ENCODE measurements around the gene C1QTNF1.
"Not testable (repeated sequence)": the region's sequence is repeated elsewhere in the genome, so short reads cannot be mapped to it uniquely, and the experiment has no call there.

The C1QTNF1 gene

DNA sequence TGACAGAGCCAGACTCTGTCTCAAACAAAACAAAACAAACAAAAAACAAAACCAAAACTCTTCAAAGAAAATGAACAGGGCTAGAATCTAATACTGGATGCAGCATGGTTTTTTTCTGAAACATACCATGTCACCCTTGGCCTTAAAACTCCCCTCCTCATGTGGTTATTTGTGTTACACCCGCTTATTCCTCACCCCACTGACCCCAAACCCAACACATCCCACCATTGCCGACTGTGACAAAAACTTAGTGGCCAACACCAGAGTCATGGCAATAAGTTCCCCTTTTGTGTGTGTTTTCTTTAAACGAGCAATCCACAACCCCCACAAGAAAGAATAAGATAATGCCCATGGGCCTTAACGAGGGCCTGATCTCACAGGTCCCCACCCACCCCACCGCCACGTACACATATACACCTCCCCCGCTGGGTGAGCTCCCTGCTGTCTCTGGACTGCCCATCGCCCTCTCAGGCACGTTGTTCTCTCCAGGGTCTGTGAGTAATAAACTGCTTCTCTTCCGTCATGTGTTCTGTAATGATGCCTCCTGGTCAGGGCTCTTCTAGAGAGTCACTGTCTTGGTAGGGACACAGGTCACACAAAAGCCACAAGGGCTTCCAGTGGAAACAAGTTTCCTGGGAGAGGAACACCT lies 33.9 kb downstream of the C1QTNF1 start:
- no peak for DNase-seq

DNA sequence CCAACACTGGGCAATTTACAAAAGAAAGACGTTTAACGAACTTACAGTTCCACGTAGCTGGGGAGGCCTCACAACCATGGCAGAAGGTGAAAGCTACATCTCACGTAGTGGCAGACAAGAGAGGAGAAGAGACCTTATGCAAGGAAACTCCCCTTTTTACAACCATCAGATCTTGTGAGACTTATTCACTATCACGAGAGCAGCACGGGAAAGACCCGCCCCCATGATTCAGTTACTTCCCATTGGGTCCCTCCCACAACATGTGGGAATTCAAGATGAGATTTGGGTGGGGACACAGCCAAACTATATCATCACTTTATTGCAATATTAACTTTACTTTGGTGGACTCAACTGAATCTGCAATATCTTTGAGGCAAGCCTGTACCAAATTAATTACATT lies 38.7 kb downstream of the C1QTNF1 start:
- DNase-seq = no peak

DNA sequence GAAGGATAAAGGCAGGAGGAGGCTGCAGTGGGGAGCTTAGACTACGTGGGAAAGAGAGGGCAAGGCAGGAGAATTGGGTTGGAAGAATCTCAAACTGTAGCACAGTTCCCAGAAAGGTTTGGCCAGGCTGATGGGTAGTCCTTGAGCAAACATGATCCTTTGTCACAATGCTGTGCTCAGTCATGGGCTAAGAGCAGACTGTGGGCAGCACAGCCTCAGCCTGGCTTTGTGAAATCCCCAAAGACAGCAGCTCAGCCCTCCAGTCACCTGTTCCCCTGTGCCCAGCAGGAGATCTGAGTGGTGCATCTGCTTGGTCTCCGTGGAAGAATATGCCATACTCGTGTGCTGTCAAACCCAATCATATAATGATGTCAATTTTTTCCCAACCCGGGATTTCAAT lies 40.1 kb downstream of the C1QTNF1 start:
- no peak for DNase-seq

DNA sequence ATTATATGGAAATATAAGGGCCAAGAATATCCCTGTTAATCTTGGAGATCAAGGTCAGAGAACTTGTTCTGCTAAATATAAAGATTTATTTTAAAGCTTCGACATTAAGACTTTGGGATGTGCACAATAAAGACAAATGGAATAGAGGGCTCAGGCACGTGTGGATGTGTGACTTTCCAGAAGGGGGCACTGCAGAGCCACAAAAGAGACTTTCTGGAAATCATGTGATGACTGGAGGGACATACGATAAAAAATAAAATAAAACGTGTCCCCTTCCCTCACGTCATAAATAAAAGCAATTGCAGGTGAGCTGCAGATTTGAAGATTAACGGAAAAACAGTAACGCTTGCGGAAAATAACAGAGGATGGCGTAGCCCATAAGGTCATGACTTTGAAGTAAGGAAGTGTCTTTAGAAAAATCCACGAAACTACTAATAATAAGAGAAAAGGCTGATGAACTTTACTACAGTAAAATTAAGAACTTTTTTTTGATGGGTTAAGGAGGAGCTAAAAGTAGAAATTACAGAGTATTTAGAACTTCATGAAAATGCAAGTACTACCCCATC lies 41.2 kb downstream of the C1QTNF1 start:
- DNase-seq = peak; percentile 48

DNA sequence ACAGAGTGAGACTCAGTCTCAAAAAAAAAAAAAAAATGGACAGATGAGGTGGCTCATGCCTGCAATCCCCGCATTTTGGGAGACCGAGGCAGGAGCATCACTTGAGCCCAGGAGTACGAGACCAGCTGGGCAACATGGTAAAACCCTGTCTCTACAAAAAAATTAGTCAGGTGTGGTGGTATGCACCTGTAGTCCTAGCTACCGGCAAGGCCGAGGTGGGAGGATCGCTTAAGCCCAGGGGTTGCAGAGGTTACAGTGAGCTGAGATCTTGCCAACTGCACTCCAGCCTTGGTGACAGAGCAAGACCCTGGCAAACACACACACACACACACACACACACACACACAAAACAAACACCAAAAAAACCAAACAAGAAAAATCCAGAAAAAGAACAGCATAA lies 43.0 kb downstream of the C1QTNF1 start:
- no peak for DNase-seq

DNA sequence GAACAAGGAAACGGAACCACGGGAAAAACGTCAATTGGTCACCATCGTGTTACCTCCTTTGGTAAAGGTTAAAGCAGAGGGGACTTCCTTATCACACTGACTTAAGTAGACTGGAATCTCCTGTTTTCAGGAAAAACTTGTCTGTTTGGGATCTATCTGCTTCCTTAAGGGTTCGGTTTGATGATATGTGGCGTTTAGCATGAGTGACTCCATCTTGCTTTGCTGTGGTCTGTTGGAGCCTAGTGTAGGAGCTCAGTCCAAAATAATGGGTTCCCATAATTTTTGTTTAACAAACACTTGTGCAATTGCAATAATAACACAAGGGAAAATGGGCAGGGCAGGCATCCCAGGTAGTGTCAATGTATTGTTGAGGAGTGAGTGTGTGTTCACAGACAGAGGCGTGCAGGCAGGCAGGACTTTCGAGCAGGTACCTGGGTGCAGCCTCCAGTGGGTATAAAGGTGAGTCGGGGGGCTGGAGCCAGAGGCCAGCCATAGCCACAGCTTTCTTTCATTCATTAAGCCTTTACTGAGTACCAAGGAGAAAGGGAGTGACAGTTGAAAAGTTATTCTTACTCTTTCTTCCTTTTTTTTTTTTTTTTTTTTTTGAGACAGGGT lies 46.4 kb downstream of the C1QTNF1 start:
- no peak for DNase-seq

DNA sequence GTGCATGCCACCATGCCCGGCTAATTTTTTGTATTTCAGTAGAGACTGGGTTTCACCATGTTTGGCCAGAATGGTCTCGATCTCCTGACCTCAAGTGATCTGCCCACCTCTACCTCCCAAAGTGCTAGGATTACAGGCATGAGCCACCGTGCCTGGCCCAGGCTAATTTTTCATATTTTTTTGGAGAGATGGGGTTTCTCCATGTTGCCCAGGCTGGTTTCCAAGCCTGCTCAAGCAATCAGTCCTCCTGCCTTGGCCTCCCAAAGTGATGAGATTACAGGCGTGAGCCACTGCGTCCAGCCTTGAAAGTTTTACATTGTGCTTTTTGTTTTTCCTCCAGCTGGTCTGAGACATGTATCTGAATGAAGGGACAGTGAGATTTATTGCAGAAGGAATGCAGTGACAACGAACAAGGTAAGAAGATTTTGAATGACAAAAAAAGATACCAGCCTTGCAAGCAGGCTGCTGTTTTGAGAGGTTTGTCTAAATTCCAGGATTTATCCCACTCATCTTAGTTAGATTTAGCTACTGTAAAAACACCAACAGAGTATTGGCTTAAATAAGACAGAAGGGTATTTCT lies 47.3 kb downstream of the C1QTNF1 start:
- no peak for DNase-seq

DNA sequence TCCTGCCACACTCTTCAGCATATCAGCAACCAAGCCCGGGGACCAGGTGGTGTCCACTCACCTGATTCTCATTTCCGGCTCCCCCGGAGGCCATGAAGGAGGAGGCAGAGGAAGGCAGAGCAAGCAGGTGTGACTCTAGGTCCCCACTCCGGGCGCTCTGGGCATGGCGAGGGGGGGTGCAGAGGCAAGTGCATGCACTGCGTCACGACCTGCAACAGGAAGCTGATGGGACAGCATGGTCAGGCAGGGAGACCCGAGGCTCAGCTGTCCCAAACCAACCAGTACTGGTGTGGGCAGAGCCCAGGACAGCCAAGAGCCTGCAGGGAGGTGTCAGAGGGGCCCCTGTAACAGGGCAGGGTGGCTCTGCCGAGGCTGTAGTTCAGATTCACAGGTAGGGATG lies 48.6 kb downstream of the C1QTNF1 start:
- no peak for DNase-seq

DNA sequence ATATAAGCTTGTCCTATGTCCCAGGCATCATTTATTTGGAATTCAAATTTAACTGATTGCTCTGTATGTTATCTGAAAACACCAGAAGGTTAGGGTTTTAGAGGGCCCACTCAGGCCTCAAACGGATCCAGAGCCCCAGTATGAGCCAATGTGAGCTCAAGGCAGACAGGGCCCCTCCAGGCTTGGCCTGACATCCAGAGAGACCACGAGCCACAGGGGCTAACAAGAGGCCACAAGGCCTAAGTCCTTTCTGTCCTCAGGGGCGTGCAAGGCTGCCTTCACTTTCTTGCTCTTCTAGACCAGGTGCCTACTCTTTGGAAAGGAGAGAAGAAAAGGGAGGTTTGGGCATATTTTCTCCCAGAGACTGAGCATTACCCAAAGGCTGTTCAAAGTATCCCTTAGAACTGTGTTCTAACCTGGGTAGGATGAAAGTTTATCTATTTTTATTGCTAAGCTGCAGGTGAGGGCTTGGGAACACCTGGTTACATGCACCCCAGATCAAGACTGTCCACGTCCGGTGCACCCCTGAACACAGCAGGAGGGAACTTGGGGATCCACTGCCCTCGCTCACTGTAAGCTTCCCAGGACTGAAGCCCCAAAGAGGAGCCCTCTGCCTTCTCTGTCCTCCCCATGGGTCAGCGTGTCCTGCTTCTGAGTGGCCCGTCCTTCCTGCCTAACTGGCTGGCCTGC lies 49.2 kb downstream of the C1QTNF1 start:
- DNase-seq = no peak

DNA sequence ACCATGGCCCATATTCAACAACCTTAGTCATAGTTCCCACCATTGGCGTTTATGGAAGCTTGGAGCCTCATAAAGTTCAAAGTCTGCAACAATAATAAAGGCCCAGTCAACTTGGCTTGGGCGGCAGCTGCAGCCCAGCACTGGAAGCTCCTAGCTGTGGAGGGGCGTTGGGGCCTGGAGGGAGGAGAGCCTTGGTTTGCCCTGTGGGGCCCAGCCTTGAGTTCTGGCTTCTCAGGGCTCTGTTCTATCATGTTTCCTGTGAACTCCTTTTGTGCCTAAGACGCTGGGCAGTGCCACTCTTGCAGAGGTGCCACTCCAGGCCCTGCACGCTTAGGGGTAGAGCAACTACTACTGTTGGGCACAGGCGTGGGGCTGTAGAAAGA lies 49.7 kb downstream of the C1QTNF1 start:
- DNase-seq = no peak

DNA sequence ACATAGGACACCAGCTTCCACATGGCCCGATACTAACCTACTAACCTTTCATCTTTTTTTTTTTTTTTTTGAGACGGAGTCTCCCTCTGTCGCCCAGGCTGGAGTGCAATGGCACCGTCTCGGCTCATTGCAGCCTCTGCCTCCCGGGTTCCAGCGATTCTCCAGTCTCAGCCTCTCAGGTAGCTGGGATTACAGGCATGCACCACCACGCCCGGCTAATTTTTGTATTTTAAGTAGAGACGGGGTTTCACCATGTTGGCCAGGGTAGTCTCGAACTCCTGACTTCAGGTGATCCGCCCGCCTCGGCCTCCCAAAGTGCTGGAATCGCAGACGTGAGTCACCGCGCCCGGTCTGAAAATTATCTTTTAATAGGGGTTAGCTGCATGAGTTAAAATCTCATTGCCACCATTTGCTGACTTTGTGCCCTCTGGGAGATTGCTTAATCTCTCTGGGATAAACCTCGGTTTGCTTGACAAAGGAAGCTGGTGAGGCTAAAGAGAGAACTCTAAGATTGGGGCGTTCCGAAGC lies 50.2 kb downstream of the C1QTNF1 start:
- not testable (repeated sequence) for DNase-seq

DNA sequence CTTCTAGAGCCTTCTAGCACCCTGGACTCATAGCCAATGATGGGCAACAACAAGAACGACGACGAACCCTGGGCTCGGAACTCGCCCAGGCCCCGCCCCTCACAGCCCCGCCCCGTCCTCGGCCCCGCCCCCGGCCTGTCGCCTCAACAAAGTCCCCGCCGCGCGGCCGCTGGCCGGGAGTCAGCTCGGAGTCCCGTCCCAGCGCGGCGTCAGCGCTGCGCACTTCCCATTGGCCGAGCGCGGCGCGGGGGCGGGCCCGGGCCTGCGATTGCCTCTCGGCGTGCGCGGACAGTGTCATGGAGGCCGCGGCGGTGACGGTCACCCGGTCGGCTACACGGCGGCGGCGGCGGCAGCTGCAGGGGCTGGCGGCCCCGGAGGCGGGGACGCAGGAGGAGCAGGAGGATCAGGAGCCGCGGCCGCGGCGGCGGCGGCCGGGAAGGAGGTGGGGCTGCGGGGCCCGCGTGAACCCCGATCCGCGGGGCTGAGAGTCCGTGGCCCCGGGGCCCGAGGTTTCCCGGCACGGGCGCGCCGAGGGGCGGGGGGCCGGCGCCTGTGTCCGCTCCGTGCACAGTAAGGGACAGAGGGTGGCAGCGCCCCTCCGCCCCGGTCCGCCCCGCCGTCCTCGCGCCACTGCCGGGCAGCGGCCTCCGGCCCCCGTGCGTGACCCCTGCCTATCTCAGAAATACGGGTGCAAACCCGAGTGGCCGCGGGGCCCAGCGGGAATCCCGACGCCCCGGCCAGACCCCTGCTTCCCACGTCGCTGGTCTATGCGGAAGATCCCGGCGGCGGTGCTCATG lies 50.9 kb downstream of the C1QTNF1 start, which contains the start of gene ENGASE:
TSS of gene ENGASE (plus strand) at position 176 of the 797 bp plus-strand sequence. CDS start at position 297, 121 bp downstream.
- peak; percentile 95 for DNase-seq

DNA sequence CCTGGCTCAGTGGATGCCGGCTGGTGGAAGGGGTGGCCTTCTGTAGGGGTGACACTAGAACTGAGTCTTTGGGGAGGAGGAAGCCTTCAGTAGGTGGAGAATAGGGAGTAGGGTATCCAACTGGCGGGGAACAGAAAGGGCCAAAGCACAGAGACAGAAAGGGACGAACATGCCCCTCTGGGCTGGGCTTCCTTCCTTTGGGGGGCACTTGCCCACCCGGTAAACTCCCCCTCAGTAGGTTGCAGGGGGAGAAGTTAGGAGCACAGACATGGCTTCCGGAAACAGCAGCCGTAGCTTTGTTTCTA lies 51.4 kb downstream of the C1QTNF1 start:
- DNase-seq = no peak

DNA sequence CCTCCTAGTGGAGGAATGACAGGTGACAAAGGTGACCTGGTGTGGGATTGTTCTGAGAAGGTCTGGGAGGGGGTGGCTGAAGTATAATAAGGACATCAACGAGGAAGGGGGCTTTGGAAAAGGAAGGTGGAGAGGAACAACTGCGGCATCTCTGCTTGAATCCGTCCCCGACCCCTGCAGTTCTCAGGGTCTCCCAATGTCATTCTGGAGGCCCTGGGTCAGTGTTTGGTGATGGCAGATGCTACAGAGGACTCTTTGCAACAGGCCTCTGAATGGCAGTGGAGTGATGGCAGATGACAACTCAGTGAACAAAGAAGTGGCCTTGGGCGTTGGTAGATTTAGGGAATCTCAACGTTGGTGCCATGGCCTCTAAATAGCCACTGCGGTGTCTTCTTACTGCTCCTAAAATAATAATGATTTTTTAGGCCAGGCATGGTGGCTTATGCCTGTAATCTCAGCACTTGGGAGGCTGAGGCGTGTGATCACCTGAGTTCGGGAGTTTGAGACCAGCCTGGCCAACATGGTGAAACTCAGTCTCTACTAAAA lies 52.0 kb downstream of the C1QTNF1 start:
- no peak for DNase-seq

DNA sequence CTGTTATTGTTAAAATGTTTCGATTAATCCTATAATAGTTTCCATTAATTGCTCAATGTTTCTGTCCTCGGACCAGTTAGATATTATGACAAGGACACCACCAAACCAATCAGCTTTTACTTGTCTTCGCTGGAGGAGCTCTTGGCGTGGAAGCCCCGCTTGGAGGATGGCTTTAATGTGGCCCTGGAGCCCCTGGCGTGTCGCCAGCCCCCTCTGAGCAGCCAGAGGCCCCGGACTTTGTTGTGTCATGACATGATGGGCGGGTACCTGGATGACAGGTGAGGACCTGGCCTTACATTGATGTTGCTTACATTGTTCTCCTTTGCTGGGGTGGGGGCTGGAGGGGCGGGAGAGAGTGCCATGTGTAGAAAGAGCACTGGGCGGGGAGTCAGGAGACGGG lies 53.6 kb downstream of the C1QTNF1 start:
- no peak for DNase-seq

DNA sequence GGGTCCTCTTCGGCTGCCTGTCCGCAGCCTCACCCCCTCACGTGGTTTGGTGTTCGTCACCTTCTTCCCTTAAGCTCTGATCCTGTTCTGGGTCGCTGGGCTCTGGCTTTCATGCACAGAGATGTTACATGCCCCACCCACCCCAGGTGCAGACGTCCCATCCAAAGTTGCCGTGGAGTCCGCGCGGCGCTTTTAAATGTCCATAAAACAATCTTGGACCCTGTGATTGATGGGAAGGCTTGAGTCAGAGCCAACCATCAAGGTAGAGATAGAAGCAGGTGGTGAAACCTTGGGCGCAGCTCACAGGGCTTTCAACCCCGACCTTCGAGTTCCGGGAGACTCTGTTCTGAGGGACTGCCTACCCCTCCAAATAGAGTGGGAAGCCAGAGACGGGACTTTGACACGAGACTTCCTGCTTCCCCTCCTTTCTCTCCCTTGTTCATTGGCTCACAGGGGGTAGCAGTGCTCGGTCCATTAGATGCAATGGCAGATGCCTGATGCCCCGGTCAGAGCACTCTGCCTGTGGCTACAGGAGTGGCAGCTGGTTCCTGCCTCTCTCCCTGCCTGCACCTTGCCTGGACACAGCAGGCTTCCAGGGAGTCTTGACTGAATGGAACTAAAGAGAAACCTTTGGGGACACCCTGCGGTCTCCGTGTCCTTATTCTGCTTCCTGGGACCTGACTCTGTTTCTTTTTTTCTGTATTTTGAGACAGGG lies 54.7 kb downstream of the C1QTNF1 start:
- DNase-seq = no peak

DNA sequence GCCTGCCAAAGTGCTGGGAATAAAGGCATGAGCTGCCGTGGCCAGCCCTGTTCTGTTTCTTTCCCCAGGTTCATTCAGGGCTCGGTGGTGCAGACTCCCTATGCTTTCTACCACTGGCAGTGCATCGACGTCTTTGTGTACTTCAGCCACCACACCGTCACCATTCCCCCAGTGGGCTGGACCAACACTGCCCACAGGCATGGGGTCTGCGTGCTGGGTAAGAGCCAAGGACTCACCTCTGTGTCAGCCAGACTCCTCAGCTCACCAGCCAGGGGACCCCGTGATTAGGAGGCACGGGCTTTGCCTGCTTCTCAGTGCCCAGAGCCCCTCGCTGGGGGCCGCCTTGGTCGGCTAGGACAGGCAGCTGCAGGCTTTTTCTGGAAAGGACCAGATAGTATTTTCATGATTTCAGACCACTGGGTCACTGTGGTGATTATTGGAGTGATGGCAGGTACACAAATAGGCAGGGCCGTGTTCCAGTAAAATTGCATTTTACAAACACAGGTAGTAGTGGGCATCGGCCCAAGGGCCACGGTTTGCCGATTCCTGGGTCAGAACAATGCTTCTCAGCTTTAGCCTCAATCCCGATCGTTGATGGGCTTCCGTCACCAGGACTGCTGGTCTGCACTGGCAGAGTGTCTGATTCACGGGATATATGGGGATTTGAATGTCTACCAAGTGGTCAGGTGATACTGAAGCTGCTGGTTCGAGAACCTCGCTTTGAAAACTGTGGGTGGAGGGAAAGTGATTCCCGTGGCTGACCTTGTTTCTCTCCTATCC lies 55.6 kb downstream of the C1QTNF1 start:
- DNase-seq = no peak

DNA sequence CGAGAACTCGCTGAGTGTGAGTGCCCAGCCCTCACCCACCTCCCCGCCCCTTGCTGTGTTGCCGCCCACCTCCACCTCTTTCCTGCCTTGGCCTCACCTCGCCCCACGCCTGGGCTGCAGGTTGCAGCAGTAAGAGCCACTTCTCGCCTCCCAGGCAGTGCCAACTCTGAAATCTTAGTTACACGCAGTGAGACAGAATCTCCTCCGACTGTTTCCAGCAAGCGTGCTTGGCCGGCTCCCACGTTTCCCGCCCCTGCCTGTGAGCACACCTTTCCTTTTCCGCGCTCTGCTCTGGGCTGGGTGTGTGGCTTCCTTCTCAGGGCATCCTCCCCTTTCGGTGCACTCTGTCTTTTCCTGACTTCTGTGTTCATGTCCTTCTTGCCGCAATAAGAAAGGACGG lies 56.4 kb downstream of the C1QTNF1 start:
- DNase-seq = no peak

DNA sequence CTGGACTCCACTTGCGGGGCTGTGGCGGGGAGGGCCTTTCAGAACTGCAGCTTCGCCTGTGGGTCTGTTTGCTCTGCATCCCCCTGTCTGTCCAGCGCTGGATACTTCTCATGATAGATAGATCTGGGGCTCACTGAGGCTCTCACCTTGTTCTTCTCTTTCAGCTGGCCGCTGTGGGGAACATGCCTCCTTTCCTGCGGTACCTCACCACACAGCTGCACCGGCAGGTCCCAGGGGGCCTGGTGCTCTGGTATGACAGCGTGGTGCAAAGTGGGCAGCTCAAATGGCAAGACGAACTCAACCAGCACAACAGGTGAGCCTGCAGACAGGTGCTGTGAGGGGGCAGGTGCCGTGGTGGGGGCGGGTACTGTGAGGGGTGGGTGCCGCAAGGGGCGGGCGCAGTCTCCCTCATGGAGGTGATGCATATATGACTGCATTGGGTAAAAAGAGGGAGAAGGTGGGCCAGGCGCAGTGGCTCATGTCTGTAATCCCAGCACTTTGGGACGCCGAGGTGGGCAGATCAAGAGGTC lies 56.9 kb downstream of the C1QTNF1 start:
- DNase-seq = no peak

DNA sequence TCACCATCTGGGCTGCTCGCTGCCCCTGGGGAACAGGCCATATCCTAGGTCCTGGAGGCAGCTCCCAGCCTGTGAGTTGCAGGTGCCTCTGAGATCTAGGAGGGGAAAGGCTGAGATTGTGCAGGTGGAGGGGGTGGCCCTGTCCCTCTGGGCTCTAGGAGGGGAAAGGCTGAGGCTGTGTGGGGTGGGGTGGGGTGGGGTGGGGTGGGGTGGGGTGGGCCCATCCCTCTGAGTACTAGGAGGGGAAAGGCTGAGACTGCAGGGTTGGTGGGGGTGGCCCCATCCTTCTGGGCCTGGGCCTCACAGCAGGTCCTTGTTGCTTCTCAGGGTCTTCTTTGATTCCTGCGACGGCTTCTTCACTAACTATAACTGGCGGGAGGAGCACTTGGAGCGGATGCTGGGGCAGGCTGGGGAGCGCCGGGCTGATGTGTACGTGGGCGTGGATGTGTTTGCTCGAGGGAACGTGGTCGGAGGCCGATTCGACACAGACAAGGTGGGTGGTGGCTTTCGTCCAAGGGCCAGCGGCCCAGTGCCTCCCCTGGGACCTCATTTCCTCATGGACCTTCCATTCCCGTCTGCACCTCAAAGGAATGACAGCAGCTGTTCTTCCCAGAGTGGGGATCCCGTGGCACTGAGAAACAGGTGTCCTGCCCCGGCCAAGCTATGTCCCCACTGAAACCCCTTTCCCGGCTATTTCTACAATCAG lies 57.8 kb downstream of the C1QTNF1 start:
- no peak for DNase-seq
